ENCODE results near the gene SRPK2.
"Not testable (repeated sequence)": the region's sequence is repeated elsewhere in the genome, so short reads cannot be mapped to it uniquely, and the experiment has no call there.

SRPK2 gene

GRCh38 chr7:105215821-105216220 is 172.9 kb downstream of the SRPK2 start:
- DNase-seq, result no peak

GRCh38 chr7:105215182-105215581 is 173.5 kb downstream of the SRPK2 start:
- DNase-seq, result no peak

DNA sequence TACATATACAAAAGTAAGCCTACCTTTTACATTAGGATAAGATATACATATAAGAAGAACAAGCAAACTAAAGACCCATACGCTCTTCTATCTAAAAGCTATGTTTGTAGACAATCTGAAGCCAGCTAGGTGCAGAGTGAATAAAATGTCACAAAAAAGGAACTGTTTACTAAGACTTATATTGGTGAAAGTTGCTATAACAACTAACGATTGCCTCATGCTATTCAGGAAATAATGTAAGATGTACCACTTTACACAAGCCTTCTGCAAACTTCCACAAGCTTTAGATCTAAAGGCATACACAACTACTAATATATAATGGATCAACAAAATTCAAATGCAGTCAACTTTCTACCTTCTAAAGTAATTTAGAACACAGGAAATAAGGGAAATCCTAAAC is 175.1 kb downstream of the SRPK2 start:
- no peak for DNase-seq

GRCh38 chr7:105212212-105212611 is 176.5 kb downstream of the SRPK2 start:
- DNase-seq, result no peak

DNA sequence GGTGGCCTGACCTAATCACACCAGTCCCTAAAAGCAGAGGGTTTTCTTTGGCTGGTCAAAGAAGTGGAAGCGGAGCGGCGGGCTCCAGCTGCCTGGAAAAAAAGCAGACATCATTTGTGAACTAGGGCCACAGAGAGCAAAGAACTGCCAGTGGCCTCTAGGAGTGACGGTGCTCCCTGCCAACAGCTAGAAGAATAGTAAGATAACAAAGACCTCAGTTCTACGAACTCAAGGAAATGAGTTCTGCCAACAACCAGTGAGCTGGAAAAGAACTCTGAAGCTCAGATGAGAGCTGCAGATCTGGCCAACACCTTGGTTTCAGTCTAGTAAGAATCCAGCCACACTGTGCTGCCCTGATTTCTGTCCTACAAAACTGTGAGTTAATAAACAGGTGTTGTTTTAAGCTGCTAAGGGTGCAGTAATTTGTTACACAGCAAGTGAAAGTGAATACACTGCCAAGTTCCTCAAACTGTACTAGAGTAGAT is 178.0 kb downstream of the SRPK2 start:
- DNase-seq, result no peak

GRCh38 chr7:105209870-105210269 is 178.9 kb downstream of the SRPK2 start:
- DNase-seq, result no peak

DNA sequence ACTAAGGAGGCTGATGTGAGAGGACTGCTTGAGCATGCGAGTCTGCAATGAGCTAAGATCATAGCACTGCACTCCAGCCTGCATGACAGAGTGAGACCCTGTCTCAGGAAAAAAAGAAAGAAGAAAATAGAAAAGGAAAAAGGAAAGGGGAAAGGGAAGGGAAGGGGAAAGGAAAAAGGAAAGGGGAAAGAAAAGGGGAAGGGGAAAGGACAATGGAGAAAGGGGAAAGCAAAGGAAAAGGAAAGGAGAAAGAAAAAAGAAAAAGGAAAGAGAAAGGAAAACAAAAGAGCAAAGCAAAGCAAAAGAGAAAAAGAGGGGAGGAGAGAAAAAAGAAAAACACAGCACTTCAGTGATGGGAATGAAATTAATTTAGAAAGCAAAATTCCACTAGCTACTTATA is 179.3 kb downstream of the SRPK2 start:
- DNase-seq, result no peak

DNA sequence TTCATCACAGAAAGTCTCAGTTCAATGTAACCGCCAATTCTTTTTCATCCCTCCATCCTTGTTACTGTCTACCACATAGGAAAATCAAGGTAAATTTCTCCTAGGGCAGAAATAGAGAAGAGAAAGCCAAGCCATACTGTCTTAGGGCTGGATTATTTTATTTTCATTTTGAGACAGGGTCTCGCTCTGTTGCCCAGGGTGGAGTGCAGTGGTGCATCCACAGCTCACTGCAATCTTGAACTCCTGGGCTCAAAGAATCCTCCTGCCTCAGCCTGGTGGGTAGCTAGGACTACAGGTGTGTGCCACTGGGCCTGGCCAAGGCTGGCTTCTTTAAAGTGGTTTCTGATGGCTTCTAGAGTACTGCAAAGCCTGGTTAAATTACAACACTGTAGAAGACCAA is 181.7 kb downstream of the SRPK2 start:
- DNase-seq, result no peak

- peak; percentile 39 for DNase-seq
These were observed 183.0 kb downstream of the SRPK2 start for GRCh38 chr7:105205592-105206237.

DNA sequence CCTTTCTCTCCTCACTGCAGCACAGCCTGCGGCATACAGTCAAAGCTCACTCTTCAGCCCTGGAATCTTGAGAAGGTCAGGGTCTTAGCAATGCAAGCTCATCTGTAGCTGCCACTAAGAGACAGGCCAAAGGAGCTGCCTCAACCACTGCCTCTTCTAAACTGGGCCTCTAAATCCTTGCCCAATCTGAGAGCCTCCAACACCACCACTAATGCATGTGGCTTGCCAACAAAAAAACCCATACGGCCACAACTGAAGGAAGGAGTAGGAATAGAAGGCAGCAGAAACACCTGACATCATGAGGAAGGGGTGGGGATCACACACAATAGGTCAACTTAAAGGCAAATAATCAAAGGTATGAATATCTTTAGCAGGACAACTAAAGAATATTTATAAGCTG is 183.8 kb downstream of the SRPK2 start:
- DNase-seq, result no peak

DNA sequence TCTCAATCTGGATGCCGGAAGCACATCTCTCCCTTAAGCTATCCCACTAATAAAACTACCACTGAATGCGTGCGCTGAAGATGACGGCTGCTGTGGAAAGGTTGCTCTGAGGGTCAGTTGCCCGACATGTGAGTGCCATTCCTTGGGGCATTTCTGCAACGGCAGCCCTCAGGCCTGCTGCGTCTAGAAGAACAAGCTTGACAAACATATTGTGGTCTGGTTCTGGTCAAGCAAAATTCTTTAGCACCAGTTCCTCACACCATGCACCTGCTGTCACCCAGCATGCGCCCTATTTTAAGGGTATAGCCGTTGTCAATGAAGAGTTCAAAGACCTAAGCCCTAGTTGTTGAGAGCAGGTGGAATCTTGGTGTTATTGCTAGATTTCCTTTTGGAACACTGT is 184.2 kb downstream of the SRPK2 start:
- no peak for DNase-seq

- no peak for DNase-seq
These were observed 186.1 kb downstream of the SRPK2 start for GRCh38 chr7:105202616-105203015.

DNA sequence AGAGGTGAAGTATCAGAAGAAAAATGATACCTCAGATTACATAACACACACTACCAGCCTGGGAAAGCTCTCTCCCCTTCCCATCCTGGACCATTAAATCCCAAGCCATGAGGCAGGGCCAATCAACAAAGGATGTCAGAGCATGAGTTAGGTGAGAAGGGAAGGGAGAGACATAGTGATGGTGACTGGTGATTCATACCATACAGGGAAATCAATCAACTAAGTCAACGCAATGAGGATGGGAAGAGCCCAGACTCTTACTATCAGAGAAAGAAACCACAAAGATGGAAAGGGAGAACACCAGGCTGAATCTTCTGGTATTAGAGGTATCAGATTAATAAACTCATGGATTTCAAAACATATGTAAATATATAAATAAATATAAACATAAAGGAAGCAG is 189.3 kb downstream of the SRPK2 start:
- no peak for DNase-seq

DNA sequence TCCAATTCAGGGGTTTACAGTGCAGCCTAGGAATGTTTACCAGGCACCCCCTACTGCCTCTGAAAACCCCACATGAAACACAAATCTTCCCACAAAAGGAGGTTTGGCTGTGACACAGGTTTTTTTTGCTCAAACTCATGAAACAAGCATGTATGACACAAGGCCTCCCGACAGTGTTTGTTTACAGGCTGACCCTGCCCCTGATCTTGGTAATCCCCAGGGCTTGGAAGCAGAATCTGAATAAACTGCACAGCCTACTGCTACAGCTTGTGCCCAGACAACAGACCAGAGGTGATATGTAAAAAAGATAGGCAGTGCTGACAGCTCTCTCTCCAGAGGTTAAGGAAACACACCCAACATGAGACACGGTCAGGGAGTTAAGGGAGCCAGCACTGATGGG is 190.5 kb downstream of the SRPK2 start:
- no peak for DNase-seq

GRCh38 chr7:105196473-105196872 is 192.2 kb downstream of the SRPK2 start:
- no peak for DNase-seq

GRCh38 chr7:105195891-105196290 is 192.8 kb downstream of the SRPK2 start:
- DNase-seq, result no peak

- DNase-seq, result not testable (repeated sequence)
These were observed 193.8 kb downstream of the SRPK2 start for GRCh38 chr7:105194959-105195358.

DNA sequence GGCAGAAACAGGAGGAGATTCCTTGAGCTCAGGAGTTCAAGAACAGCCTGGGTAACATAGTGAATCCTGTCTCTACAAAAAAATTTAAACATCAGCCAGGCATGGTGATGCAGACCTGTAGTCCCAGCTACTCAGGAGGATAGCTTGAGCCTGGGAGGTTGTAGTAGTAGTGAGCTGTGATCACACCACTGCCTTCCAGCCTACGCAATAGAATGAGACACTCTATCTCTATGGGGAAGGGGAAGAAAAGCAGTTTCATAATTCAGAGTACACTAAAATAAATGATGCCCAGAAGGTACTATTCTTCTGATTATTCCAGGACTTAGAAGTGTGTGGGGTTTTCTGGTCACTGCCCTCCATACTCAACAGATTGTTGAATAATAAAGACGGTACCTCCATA is 197.4 kb downstream of the SRPK2 start:
- DNase-seq, result no peak

DNA sequence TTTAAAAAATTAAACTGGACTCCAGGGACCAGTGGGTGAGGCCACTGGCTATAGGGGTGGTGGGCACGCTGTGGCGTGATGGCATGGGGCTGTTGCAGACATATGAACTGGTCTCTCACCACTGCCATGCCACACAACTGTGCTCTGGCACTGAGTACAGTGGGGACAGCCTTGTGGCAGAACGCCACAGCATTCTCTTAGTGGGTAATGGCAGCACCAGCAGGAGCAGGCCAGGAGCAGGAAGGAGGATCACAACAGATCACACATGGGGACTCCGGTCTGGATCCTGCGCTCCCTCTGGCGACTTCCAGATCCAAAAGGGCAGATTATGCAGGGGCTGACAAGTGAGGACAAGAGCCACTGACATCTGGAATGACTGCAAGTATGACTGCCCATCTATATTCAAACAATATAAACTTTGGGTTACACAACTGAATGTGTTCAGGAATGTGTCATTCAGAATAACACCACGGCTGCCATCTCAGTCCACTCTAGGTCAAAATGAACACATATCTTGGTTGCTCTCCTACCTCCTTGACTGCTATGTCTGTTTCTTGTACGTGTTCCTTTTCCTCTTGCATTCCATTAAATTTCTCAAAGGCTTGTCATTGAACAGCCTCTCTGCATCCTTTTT is 198.7 kb downstream of the SRPK2 start:
- DNase-seq, result no peak

GRCh38 chr7:105188201-105188600 is 200.5 kb downstream of the SRPK2 start:
- no peak for DNase-seq

DNA sequence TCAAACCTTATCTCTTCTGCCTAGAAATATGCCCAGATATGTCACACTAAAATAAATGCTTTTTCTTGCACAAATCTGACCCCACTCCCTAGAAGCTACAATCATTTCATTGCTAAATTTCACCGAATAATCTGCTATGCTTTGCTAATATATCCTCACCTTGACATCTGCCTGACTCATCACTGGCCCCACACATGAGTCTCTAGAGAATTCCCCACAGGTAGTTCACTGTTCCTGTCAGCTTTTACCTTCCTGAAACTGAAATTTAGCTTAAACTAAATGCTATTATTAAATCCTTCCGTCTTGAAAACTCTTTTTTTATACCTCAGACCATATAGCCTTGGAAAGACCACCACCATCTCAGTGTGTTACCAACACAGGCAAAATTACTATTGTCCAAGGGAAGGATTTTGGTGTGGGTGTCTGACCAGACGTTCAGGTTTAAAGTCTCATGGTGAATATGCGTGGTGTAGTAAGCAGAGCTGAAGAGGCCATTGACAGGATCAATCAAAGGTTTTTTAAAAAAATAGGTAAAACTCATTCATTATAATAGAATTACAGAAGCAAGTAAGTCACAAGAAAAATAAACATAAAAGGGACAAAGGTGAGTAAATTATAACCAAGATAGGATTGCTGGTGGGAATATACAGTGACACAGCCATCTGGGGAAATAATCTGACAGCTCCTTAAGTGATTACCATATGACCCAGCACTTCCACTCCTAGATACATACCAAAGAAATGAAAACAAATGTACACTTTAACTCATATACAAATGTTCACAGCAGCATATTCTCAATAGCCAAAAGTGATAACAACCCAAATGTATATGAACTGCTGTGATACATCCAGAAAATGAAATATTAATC is 201.2 kb downstream of the SRPK2 start:
- no peak for DNase-seq

DNA sequence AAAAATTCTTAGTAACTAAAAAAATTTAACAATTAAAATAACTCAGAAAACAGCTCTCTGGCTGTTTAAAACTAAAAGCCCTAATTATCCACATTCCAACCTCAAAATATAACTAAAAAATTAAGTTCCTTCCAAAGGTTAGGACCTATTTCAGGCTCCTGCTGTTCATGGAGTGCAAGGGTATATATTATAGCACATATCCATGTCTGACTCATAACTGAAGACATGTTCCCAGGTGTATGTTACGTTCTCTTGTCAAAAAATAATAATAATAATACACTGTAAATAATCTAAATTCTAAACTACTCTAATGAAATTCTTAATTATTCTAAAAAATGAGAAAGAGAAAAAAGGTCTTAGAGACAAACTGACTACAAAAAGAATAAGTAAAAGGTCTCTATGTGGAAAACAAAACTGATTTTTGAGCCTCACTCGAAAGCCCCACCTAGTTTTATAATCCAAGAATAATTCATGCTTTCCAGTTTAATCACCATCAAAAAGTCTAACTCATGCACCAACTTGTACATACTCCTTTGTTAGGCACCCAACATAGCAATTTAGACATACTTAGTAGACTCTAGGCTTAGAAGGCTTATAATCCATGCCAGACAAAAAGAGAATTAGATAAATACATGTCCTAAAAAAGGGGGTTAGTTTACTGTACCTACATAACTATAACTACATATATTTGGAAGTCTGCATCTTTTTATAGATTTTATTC is 203.3 kb downstream of the SRPK2 start:
- no peak for DNase-seq

- no peak for DNase-seq
These were observed 208.7 kb downstream of the SRPK2 start for GRCh38 chr7:105180002-105180401.

Data from activated CD4-positive, alpha-beta T cell treated with anti-CD3 and anti-CD28 coated beads, Interleukin-10, Interleukin-2, amounts not matched to agents 100 ng/mL and 50 ng/mL, durations not matched to agents 16 hours and 8 hours (primary cell).